Osteoblast (primary cell): ENCODE measurements around the gene KRT12. TPM values are rescaled to one million over a fixed set of nuclear protein-coding genes. Genes with fewer than 3 reads are reported as not detected.

Experiments used
- DNase-seq: peaks from one replicate; pipeline ENCODE4 v3.0.0; 2011; ENCODE audit warnings: low spot score, mixed read lengths; ENCODE audit not compliant: insufficient read length; ENCODE audit errors: missing footprints
- H2AFZ ChIP-seq: 2 replicates; pipeline ENCODE4 v1.6.0; 2011; ENCODE audit warnings: mild to moderate bottlenecking, low read length
- H3K27ac ChIP-seq: 2 replicates; pipeline ENCODE4 v1.5.1; 2011; ENCODE audit warnings: mild to moderate bottlenecking, low read depth, low read length, moderate library complexity
- H3K27me3 ChIP-seq: 2 replicates; pipeline ENCODE4 v1.6.0; 2012; ENCODE audit warnings: mild to moderate bottlenecking, control low read depth, inconsistent platforms, low read length, moderate library complexity; ENCODE audit not compliant: insufficient read depth
- H3K36me3 ChIP-seq: 2 replicates; pipeline ENCODE4 v1.5.1; 2011; ENCODE audit warnings: mild to moderate bottlenecking, low read length, control low read depth, moderate library complexity; ENCODE audit not compliant: insufficient read depth
- H3K4me1 ChIP-seq: 2 replicates; pipeline ENCODE4 v1.5.1; 2011; ENCODE audit warnings: mild to moderate bottlenecking, low read length, control low read depth, moderate library complexity; ENCODE audit not compliant: insufficient read depth
- H3K4me2 ChIP-seq: 2 replicates; pipeline ENCODE4 v1.6.0; 2011; ENCODE audit warnings: mild to moderate bottlenecking, low read length; ENCODE audit not compliant: insufficient read depth
- H3K4me3 ChIP-seq: fragments of 200-600 bp; sonication (generic); 3 replicates; pipeline ENCODE4 v1.5.1; 2012; ENCODE audit warnings: mild to moderate bottlenecking, low read length, inconsistent platforms; ENCODE audit not compliant: insufficient read depth
- H3K79me2 ChIP-seq: 2 replicates; pipeline ENCODE4 v1.6.0; 2012; ENCODE audit warnings: mild to moderate bottlenecking, low read length, control low read depth, inconsistent platforms; ENCODE audit not compliant: insufficient read depth
- H3K9me3 ChIP-seq: 2 replicates; pipeline ENCODE4 v1.5.1; 2011; ENCODE audit warnings: low read depth, low read length, control low read depth
- H4K20me1 ChIP-seq: 2 replicates; pipeline ENCODE4 v1.6.0; 2012; ENCODE audit warnings: mild to moderate bottlenecking, low read length, control low read depth; ENCODE audit not compliant: insufficient read depth
- total RNA-seq: library from RNA; depleted of rRNA; stranded (reverse); fragments of >200 nt; gene quantifications from 2 replicates; pipeline ENCODE4 v1.2.3, GENCODE V29; 2012
- TF ChIP-seq, protein P1 (sequence below): IDR thresholded peaks from 2 replicates; pipeline ENCODE4 v1.5.1; 2011; ENCODE audit warnings: mild to moderate bottlenecking, low read depth, low read length, moderate library complexity; ENCODE audit errors: extremely low read depth

KRT12 gene
- total RNA-seq, 1 donor, result not detected

GRCh38 chr17:40850293-40850972 is 16.6 kb downstream of the KRT12 start:
- H2AFZ ChIP-seq, result no peak overlapping the region
- H3K27ac ChIP-seq, result no peak overlapping the region
- no peaks in the 10 kb centered on the region for H3K36me3 ChIP-seq
- H4K20me1 ChIP-seq, result no peaks in the 10 kb centered on the region
- TF ChIP-seq, protein P1, sequence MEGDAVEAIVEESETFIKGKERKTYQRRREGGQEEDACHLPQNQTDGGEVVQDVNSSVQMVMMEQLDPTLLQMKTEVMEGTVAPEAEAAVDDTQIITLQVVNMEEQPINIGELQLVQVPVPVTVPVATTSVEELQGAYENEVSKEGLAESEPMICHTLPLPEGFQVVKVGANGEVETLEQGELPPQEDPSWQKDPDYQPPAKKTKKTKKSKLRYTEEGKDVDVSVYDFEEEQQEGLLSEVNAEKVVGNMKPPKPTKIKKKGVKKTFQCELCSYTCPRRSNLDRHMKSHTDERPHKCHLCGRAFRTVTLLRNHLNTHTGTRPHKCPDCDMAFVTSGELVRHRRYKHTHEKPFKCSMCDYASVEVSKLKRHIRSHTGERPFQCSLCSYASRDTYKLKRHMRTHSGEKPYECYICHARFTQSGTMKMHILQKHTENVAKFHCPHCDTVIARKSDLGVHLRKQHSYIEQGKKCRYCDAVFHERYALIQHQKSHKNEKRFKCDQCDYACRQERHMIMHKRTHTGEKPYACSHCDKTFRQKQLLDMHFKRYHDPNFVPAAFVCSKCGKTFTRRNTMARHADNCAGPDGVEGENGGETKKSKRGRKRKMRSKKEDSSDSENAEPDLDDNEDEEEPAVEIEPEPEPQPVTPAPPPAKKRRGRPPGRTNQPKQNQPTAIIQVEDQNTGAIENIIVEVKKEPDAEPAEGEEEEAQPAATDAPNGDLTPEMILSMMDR, result no peak
- H3K4me1 ChIP-seq, result peaks cover 7% of the 10 kb centered on the region
- no peak overlapping the region for H3K4me3 ChIP-seq
- no peak for DNase-seq
- H3K9me3 ChIP-seq, result no peaks in the 10 kb centered on the region
- no peak overlapping the region for H3K4me2 ChIP-seq
- H3K79me2 ChIP-seq, result no peaks in the 10 kb centered on the region
- H3K27me3 ChIP-seq, result no peaks in the 10 kb centered on the region

- no peaks in the 10 kb centered on the region for H4K20me1 ChIP-seq
- no peaks in the 10 kb centered on the region for H3K27me3 ChIP-seq
- H2AFZ ChIP-seq, result no peak overlapping the region
- no peak overlapping the region for H3K4me3 ChIP-seq
- no peaks in the 10 kb centered on the region for H3K36me3 ChIP-seq
- H3K9me3 ChIP-seq, result no peaks in the 10 kb centered on the region
- no peak for DNase-seq
- H3K27ac ChIP-seq, result no peak overlapping the region
- H3K4me2 ChIP-seq, result no peak overlapping the region
- peaks cover 7% of the 10 kb centered on the region for H3K4me1 ChIP-seq
- TF ChIP-seq, protein P1, result no peak
- no peaks in the 10 kb centered on the region for H3K79me2 ChIP-seq
Observed at GRCh38 chr17:40849723-40850122, 17.3 kb downstream of the KRT12 start.

DNA sequence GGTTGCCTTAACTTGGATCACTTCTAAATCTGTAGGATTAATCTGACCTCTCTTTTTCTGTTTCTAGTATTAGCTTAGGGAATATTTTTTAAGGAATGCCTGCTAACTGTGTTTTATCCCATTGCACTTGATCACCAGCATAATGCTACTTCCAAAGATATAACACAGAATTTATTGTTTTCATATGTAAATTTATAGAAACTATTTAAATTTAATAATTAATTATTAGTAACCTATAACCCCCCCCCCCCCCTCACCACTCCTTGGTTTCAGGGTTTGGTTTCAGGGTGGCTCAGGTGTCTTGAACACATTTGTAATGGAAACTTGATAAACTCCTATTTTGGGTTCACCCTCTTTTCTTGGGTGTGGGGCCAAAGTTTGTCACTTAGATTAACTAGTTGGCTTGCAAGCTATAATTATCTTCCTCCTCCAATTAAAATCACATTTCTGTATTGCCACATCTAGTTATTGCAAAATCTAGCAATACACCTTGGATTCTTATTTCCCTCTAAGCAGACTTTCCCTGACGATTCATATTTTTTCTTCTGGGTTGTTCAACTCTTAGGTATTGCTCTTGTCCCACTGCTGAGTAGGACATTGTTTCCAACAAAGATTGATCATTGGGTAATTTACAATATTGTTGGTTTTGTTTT is 18.3 kb downstream of the KRT12 start:
- H3K4me1 ChIP-seq, result no peaks in the 10 kb centered on the region
- H3K79me2 ChIP-seq, result no peaks in the 10 kb centered on the region

More for the DNA sequence above, 18.3 kb downstream of the KRT12 start:
- Histone ChIP-seq H4K20me1 (no peaks in the 10 kb centered on the region), H3K36me3 (no peaks in the 10 kb centered on the region), H3K4me3 (no peak overlapping the region), H2AFZ (no peak overlapping the region), H3K27ac (no peak overlapping the region), H3K4me2 (no peak overlapping the region), H3K27me3 (no peaks in the 10 kb centered on the region), H3K9me3 (no peaks in the 10 kb centered on the region)
- TF ChIP-seq, protein P1, result no peak
- no peak for DNase-seq
